Skeletal muscle satellite cell (primary cell): ENCODE data around the gene TPRN. TPM values are rescaled to one million over a fixed set of nuclear protein-coding genes. Genes with fewer than 3 reads are reported as not detected.
"Not testable (repeated sequence)": the region's sequence is repeated elsewhere in the genome, so short reads cannot be mapped to it uniquely, and the experiment has no call there.

ENCODE experiments used
- H3K27me3 ChIP-seq: 2 replicates; pipeline ENCODE4 v1.7.0; 2013; ENCODE audit warnings: low read length; ENCODE audit not compliant: control insufficient read depth, insufficient read depth
- H3K36me3 ChIP-seq: 2 replicates; pipeline ENCODE4 v1.7.0; 2013; ENCODE audit warnings: mild to moderate bottlenecking, control low read depth, low read length; ENCODE audit not compliant: insufficient read depth
- H3K4me1 ChIP-seq: 2 replicates; pipeline ENCODE4 v1.7.0; 2013; ENCODE audit warnings: low read length; ENCODE audit not compliant: control insufficient read depth, insufficient read depth
- H3K4me2 ChIP-seq: 2 replicates; pipeline ENCODE4 v1.7.0; 2013; ENCODE audit warnings: mild to moderate bottlenecking, low read length
- H3K4me3 ChIP-seq: 2 replicates; pipeline ENCODE4 v1.7.0; 2013; ENCODE audit warnings: low read length
- H3K9ac ChIP-seq: 2 replicates; pipeline ENCODE4 v1.7.0; 2013; ENCODE audit warnings: mild to moderate bottlenecking, low read depth, low read length, moderate library complexity
- H3K9me3 ChIP-seq: replicated peaks from 2 replicates; pipeline ENCODE4 v1.7.0; 2013; ENCODE audit warnings: mild to moderate bottlenecking, control low read depth, low read length
- total RNA-seq: library from RNA; depleted of rRNA; stranded (reverse); fragments of >200 nt; gene quantifications from 2 replicates; pipeline ENCODE4 v1.2.3, GENCODE V29; 2012; rRNA removed

Gene TPRN
- 7.9 and 8.6 TPM in 2 replicates for total RNA-seq

GRCh38 chr9:137200311-137201204, at the start of gene TPRN:
Gene TPRN (minus strand): TSS chr9:137200741. CDS start chr9:137200711, 30 bp downstream.
- Histone ChIP-seq H3K9me3 (no peaks in the 10 kb centered on the region), H3K4me1 (peaks cover 41% of the 10 kb centered on the region), H3K4me2 (peak within 1 kb of the TSS; percentile 95), H3K9ac (peak within 1 kb of the TSS; percentile 79), H3K36me3 (no peaks in the 10 kb centered on the region), H3K27me3 (no peaks in the 10 kb centered on the region), H3K4me3 (peak within 1 kb of the TSS; percentile 93)

- H3K9ac ChIP-seq: no peak overlapping the region
- no peaks in the 10 kb centered on the region for H3K27me3 ChIP-seq
- H3K36me3 ChIP-seq: peaks cover 13% of the 10 kb centered on the region
- H3K4me3 ChIP-seq: no peak overlapping the region
- peaks cover 3% of the 10 kb centered on the region for H3K4me1 ChIP-seq
- H3K4me2 ChIP-seq: no peak overlapping the region
- no peaks in the 10 kb centered on the region for H3K9me3 ChIP-seq
Measured at GRCh38 chr9:137247916-137248175, 47.3 kb upstream of the TPRN start.

GRCh38 chr9:137247135-137247915, 46.8 kb upstream of the TPRN start:
- H3K9ac ChIP-seq: no peak overlapping the region
- H3K4me1 ChIP-seq: peaks cover 8% of the 10 kb centered on the region
- H3K4me2 ChIP-seq: no peak overlapping the region
- no peaks in the 10 kb centered on the region for H3K27me3 ChIP-seq
- H3K36me3 ChIP-seq: peaks cover 18% of the 10 kb centered on the region
- H3K4me3 ChIP-seq: no peak overlapping the region
- no peaks in the 10 kb centered on the region for H3K9me3 ChIP-seq

GRCh38 chr9:137245450-137246421, 45.2 kb upstream of the TPRN start:
- Histone ChIP-seq H3K4me1 (peaks cover 11% of the 10 kb centered on the region), H3K9ac (no peak overlapping the region), H3K36me3 (peaks cover 26% of the 10 kb centered on the region), H3K27me3 (no peaks in the 10 kb centered on the region), H3K9me3 (no peaks in the 10 kb centered on the region), H3K4me3 (no peak overlapping the region), H3K4me2 (no peak overlapping the region)

- Histone ChIP-seq H3K9me3 (no peaks in the 10 kb centered on the region), H3K4me2 (peak overlapping the region; percentile 1), H3K9ac (no peak overlapping the region), H3K36me3 (peaks cover 26% of the 10 kb centered on the region), H3K27me3 (no peaks in the 10 kb centered on the region), H3K4me1 (peaks cover 12% of the 10 kb centered on the region), H3K4me3 (no peak overlapping the region)
Measured at GRCh38 chr9:137244486-137245449, 44.2 kb upstream of the TPRN start.

GRCh38 chr9:137243626-137244485, 43.3 kb upstream of the TPRN start:
- Histone ChIP-seq H3K36me3 (peaks cover 26% of the 10 kb centered on the region), H3K9ac (no peak overlapping the region), H3K4me3 (no peak overlapping the region), H3K27me3 (no peaks in the 10 kb centered on the region), H3K9me3 (no peaks in the 10 kb centered on the region), H3K4me2 (peak overlapping the region; percentile 100), H3K4me1 (peaks cover 21% of the 10 kb centered on the region)

- not testable (repeated sequence) for H3K9ac ChIP-seq, H3K9me3 ChIP-seq, H3K27me3 ChIP-seq
- Histone ChIP-seq H3K4me3 (peak overlapping the region; percentile 96), H3K4me1 (peaks cover 25% of the 10 kb centered on the region), H3K4me2 (peak overlapping the region; percentile 100), H3K36me3 (peaks cover 26% of the 10 kb centered on the region)
Measured at GRCh38 chr9:137243266-137243625, 42.7 kb upstream of the TPRN start.

- Histone ChIP-seq H3K27me3 (no peaks in the 10 kb centered on the region), H3K4me3 (peak overlapping the region; percentile 96), H3K4me1 (peaks cover 30% of the 10 kb centered on the region), H3K4me2 (peak overlapping the region; percentile 100), H3K9ac (peak overlapping the region; percentile 86), H3K36me3 (peaks cover 26% of the 10 kb centered on the region), H3K9me3 (no peaks in the 10 kb centered on the region)
Measured at GRCh38 chr9:137242269-137243203, 42.0 kb upstream of the TPRN start.
